GM12892 (cell line): ENCODE results near the gene DLL4.
A peak's percentile ranks its signal among the peaks of the same experiment; 100 is the strongest.
"Not testable (repeated sequence)": the region's sequence is repeated elsewhere in the genome, so short reads cannot be mapped to it uniquely, and the experiment has no call there.

Source experiments
- DNase-seq: peaks from one replicate; pipeline ENCODE4 v3.0.0; 2011; ENCODE audit not compliant: insufficient read length
- FAIRE-seq: peaks from 2 replicates; lab custom pipeline; 2011; peaks lifted over from hg19 to GRCh38; lab: Jason Lieb, UNC
- POLR2A ChIP-seq: IDR thresholded peaks from 2 replicates; pipeline ENCODE4 v1.6.1; 2011; ENCODE audit warnings: low read depth, low read length, control low read depth
- POLR2AphosphoS5 ChIP-seq: IDR thresholded peaks from 2 replicates; pipeline ENCODE4 v1.6.1; 2011; ENCODE audit warnings: low read depth, low read length, control low read depth
- TAF1 ChIP-seq: IDR thresholded peaks from 2 replicates; pipeline ENCODE4 v1.6.1; 2011; ENCODE audit warnings: low read depth, mild to moderate bottlenecking, control low read depth, low read length, borderline replicate concordance

Gene DLL4

GRCh38 chr15:40951764-40952163 lies 22.6 kb downstream of the DLL4 start:
- no peak for DNase-seq
- FAIRE-seq: no peak
- TF ChIP-seq POLR2AphosphoS5 (no peak), TAF1 (no peak), POLR2A (no peak)

GRCh38 chr15:40952301-40952900 lies 23.3 kb downstream of the DLL4 start:
- FAIRE-seq: no peak
- TF ChIP-seq TAF1: no peak
- DNase-seq: no peak

- TF ChIP-seq POLR2AphosphoS5 (no peak), POLR2A (peak; percentile 36; the same call in 1 of the 2 replicates), TAF1 (no peak)
- peak; percentile 100 for DNase-seq
- peak; percentile 98 for FAIRE-seq
Measured at GRCh38 chr15:40952901-40953712, 24.0 kb downstream of the DLL4 start, which contains the start of gene CHAC1. Gene CHAC1 (plus strand): TSS chr15:40953471. CDS start chr15:40953584, 113 bp downstream.

- DNase-seq: no peak
- no peak for FAIRE-seq
- TF ChIP-seq POLR2AphosphoS5 (no peak), TAF1 (no peak), POLR2A (no peak)
Measured at GRCh38 chr15:40953713-40954074, 24.6 kb downstream of the DLL4 start.

- peak; percentile 5 for FAIRE-seq
- DNase-seq: not testable (repeated sequence)
Measured at GRCh38 chr15:40954158-40954848, 25.2 kb downstream of the DLL4 start.

- TF ChIP-seq POLR2A: no peak
- FAIRE-seq: no peak
- no peak for DNase-seq
Measured at GRCh38 chr15:40955141-40955903, 26.2 kb downstream of the DLL4 start.

- DNase-seq (no peak), FAIRE-seq (no peak)
- TF ChIP-seq TAF1 (no peak), POLR2A (no peak), POLR2AphosphoS5 (no peak)
Measured at GRCh38 chr15:40955930-40956540, 26.9 kb downstream of the DLL4 start.

GRCh38 chr15:40956541-40956982 lies 27.4 kb downstream of the DLL4 start:
- no peak for FAIRE-seq
- no peak for TF ChIP-seq TAF1
- TF ChIP-seq POLR2AphosphoS5: no peak
- no peak for TF ChIP-seq POLR2A

GRCh38 chr15:40957041-40957555 lies 28.0 kb downstream of the DLL4 start:
- DNase-seq: no peak
- no peak for TF ChIP-seq POLR2A
- TF ChIP-seq TAF1: no peak
- no peak for TF ChIP-seq POLR2AphosphoS5
- no peak for FAIRE-seq

More at GRCh38 chr15:40956541-40956982, 27.4 kb downstream of the DLL4 start:
- no peak for DNase-seq

- FAIRE-seq: no peak
- no peak for TF ChIP-seq TAF1
- TF ChIP-seq POLR2AphosphoS5: no peak
- TF ChIP-seq POLR2A: no peak
- no peak for DNase-seq
Measured at GRCh38 chr15:40957581-40958051, 28.5 kb downstream of the DLL4 start.

- no peak for TF ChIP-seq POLR2AphosphoS5
- no peak for TF ChIP-seq POLR2A
- TF ChIP-seq TAF1: no peak
- DNase-seq (no peak), FAIRE-seq (no peak)
Measured at GRCh38 chr15:40958146-40958545, 29.0 kb downstream of the DLL4 start.
